ENCODE results near the gene SMG9.
"Not testable (repeated sequence)": the region's sequence is repeated elsewhere in the genome, so short reads cannot be mapped to it uniquely, and the experiment has no call there.

Gene SMG9

GRCh38 chr19:43692385-43692784 lies 62.4 kb downstream of the SMG9 start:
- DNase-seq (ENCODE audit: low read depth): no peak

- no peak for DNase-seq (ENCODE audit: low read depth)
These were observed 63.0 kb downstream of the SMG9 start for GRCh38 chr19:43691755-43692154.

GRCh38 chr19:43690890-43691289 lies 63.9 kb downstream of the SMG9 start:
- no peak for DNase-seq (ENCODE audit: low read depth)

- DNase-seq (ENCODE audit: low read depth): no peak
These were observed 64.3 kb downstream of the SMG9 start for GRCh38 chr19:43690444-43690843.

GRCh38 chr19:43688059-43688701 lies 66.6 kb downstream of the SMG9 start:
- no peak for DNase-seq (ENCODE audit: low read depth)

- no peak for DNase-seq (ENCODE audit: low read depth)
These were observed 67.1 kb downstream of the SMG9 start for GRCh38 chr19:43687660-43687997.

- no peak for DNase-seq (ENCODE audit: low read depth)
These were observed 70.4 kb downstream of the SMG9 start for GRCh38 chr19:43684326-43684725.

GRCh38 chr19:43683905-43684304 lies 70.9 kb downstream of the SMG9 start:
- no peak for DNase-seq (ENCODE audit: low read depth)

- DNase-seq (ENCODE audit: low read depth): no peak
These were observed 71.7 kb downstream of the SMG9 start for GRCh38 chr19:43682824-43683661.

- DNase-seq (ENCODE audit: low read depth): not testable (repeated sequence)
These were observed 72.5 kb downstream of the SMG9 start for GRCh38 chr19:43682269-43682668.

GRCh38 chr19:43681821-43682220 lies 72.9 kb downstream of the SMG9 start:
- no peak for DNase-seq (ENCODE audit: low read depth)

- no peak for DNase-seq (ENCODE audit: low read depth)
These were observed 76.1 kb downstream of the SMG9 start for GRCh38 chr19:43678512-43679261.
